ENCODE measurements around the gene SMC1B.

DNA sequence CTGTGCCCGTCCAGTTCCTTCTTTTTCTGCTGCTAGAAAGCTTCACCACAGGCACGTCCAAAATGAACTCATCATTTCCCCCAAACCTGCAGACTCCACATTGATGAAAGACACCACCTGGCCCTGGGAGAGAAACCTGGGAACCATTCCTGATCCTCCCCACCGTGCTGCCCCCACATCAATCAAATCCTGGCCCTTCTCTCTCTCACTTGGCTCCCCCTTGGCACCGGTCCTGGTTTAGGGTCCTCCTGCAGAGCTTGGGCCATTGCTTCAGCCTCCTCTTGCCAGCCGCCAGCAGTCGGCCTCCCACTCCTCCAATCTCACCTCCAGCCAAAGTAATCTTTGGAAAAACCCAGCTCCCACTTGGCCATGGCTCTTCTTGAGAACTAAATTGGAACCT is 38.6 kb upstream of the SMC1B start:
- TF ChIP-seq, protein P1, sequence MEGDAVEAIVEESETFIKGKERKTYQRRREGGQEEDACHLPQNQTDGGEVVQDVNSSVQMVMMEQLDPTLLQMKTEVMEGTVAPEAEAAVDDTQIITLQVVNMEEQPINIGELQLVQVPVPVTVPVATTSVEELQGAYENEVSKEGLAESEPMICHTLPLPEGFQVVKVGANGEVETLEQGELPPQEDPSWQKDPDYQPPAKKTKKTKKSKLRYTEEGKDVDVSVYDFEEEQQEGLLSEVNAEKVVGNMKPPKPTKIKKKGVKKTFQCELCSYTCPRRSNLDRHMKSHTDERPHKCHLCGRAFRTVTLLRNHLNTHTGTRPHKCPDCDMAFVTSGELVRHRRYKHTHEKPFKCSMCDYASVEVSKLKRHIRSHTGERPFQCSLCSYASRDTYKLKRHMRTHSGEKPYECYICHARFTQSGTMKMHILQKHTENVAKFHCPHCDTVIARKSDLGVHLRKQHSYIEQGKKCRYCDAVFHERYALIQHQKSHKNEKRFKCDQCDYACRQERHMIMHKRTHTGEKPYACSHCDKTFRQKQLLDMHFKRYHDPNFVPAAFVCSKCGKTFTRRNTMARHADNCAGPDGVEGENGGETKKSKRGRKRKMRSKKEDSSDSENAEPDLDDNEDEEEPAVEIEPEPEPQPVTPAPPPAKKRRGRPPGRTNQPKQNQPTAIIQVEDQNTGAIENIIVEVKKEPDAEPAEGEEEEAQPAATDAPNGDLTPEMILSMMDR (IDR thresholded peaks at IDR 0.05 in 8 of 11, conservative IDR thresholded peaks at IDR 0.05 in 3 of 11), result no peak
- no peak for TF ChIP-seq POLR2A (IDR thresholded peaks at IDR 0.05)
- no peak for TF ChIP-seq POLR2AphosphoS5 (IDR thresholded peaks at IDR 0.05)

Measured in spleen (tissue), 7 donors.